Esophagus mucosa (tissue), 1 donor: Measurements from ENCODE around the gene SLC22A13. TPM values are rescaled to one million over a fixed set of nuclear protein-coding genes. Genes with fewer than 3 reads are reported as not detected.
"Not testable (repeated sequence)": the region's sequence is repeated elsewhere in the genome, so short reads cannot be mapped to it uniquely, and the experiment has no call there.

ENCODE experiments used
- ATAC-seq: fragments of 200-7000 bp; cut with Tn5 transposase; one replicate; pipeline ENCODE4 v1.9.1; 2020
- total RNA-seq: library from RNA; stranded (reverse); gene quantifications from one replicate; pipeline ENCODE4 v1.2.4, GENCODE V29; 2023
- donor health status: DM: yes; HTN: yes; CAD: no.

Gene SLC22A13
- total RNA-seq, 1 donor from 2014 or later = 0.64 TPM

- ATAC-seq = no peak
These were observed 833 bp upstream of the SLC22A13 start for GRCh38 chr3:38264779-38265178.

DNA sequence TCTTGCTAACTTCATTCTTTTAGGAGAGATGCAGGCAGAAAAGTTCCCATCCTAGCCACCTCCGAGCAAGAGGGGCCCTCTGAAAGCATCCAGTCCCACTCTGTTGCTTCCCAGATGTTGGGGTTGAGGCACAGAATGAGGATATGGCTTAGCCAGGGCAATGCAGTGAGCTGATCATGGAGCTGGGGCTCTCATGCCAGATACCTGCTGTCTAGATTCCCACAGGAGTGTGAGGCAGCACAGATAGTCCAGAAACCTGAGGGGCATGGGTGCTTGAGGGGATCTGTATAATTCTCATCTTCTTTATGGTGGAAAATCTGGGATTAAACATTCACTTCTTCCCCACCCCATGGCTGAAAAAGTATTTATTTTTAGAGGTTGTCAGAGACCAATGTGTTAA lies 1.2 kb downstream of the SLC22A13 start:
- no peak for ATAC-seq

DNA sequence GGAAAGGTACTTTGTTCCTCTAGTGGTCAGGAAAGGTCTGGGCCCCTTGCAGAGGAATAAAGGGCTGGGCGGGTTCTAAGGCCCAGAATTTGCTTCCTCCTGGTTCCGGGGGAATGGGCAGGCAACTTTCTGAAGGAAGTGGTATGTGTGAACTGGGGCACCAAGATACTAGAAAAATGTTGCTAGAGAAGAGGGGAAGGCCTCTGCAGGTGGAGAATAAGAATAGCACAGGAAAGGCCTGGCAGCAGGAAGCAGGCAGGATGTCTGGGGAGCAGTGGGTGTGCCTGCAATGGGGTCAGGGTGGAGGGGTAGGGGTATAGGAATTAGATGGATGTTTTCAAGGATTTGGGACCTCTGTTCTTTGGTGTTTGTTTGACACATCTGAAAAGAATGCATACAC lies 2.0 kb downstream of the SLC22A13 start:
- ATAC-seq = no peak

DNA sequence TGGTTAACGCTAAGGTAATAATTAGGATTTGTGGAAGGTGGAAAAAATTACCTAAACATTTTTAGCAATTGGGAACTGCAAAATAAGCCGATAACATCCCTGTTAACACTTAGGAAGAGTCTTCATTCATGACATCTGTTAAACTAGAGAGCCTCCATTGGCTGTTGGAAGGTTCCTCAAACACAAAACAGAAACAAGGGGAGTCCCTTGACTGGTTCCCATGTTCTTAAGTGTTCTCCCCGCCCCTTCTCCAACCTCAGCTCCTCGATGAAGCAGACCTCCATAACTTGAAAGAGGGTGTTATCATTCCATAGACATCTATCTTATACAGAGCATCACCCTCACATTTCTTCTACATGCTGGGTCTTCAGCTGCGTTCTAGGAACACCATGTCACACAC lies 2.5 kb downstream of the SLC22A13 start:
- ATAC-seq = no peak

- ATAC-seq = no peak
These were observed 2.9 kb downstream of the SLC22A13 start for GRCh38 chr3:38268522-38268921.

DNA sequence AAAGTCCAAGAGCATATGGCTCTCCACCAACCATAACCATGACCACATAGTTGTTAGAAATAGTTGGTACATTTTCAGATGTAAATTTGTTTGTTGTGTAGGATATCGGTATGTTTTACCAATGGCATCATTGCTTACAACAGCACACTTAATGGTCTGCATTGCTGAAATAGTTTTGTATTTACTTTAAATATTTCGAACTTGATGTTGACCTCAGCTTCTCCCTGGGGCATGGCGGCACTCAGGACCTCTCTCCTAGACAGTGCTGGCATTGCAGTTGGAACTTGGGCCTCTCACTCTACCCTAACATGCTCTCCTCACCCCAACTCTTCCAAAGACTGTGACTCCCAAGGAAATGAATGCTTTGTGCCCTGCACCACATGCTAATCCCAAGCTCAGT lies 5.0 kb downstream of the SLC22A13 start:
- no peak for ATAC-seq

GRCh38 chr3:38271553-38271952 lies 5.9 kb downstream of the SLC22A13 start:
- no peak for ATAC-seq

GRCh38 chr3:38274864-38275649 lies 9.4 kb downstream of the SLC22A13 start:
- no peak for ATAC-seq

GRCh38 chr3:38275658-38276057 lies 10.0 kb downstream of the SLC22A13 start:
- no peak for ATAC-seq

DNA sequence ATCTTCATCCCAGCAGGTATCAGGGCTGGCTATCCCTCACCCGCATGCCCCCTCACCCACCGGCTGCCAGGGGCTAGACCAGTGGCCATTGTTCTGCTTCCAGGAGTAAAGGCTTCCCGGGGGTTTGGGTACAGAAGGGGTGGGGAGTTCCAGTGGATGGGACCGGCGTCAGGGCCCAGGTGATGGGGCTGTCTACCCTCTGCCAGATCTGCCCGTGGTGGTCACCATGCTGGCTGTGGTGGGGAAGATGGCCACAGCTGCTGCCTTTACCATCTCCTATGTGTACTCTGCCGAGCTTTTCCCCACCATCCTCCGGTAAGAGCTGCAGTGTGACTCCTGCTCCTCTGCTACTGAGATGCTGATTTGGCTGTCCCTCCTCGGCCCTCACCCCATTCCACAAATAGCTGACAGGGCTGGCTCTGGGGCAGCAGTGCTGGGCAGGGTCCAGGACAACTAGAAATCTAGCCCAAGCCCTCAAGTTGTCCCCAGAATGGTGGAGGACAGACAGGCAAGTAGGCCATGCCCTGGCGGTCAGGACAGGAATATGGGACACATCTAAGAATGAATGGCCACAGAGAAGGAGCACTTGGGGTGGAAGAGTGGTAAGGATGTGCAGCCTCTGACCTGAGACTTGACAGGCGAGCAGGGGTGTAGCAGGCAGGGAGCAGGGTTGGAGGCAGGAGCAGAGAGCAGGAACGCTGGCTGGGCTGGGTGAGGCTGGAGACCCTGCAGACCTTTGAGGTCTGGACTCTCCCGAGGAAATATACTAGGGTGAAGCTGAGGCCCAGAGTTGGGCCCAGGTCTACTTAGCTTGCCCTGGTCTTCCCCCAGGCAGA lies 10.7 kb downstream of the SLC22A13 start:
- no peak for ATAC-seq

DNA sequence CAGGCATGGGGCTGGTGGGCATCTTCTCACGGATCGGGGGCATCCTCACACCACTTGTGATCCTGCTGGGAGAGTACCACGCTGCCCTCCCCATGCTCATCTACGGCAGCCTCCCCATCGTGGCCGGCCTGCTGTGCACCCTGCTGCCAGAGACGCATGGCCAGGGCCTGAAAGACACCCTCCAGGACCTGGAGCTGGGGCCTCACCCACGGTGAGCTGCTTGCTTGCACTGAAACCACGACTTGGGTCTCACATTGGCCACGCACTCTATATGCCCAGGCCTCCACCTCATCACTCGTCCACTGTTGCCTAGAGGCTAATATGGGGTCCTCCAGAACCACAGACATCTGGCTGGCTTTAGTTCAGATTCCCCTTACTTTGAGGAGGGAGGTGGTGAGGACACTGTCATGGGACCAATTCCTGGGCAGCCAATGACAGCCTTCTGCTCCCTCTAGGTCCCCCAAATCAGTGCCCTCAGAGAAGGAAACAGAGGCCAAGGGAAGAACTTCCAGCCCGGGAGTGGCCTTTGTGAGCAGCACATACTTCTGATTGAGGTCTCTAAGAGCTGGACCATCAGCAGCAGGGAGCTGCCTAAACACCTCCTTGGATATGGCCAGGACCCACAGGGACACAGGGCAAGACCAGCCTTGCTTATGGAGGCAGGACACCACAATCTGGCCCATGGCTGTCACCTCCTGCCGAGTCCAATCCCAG lies 11.5 kb downstream of the SLC22A13 start:
- ATAC-seq = no peak

GRCh38 chr3:38278841-38279240 lies 13.2 kb downstream of the SLC22A13 start:
- no peak for ATAC-seq

GRCh38 chr3:38281895-38282686 lies 16.5 kb downstream of the SLC22A13 start, which contains the start of gene SLC22A14:
Gene SLC22A14, plus strand, starts transcription at chr3:38282294. Its CDS starts 23,733 bp downstream, at chr3:38306027.
- peak; percentile 63 for ATAC-seq

GRCh38 chr3:38283810-38284755 lies 18.5 kb downstream of the SLC22A13 start:
- ATAC-seq = no peak

GRCh38 chr3:38284756-38285150 lies 19.1 kb downstream of the SLC22A13 start:
- no peak for ATAC-seq

- not testable (repeated sequence) for ATAC-seq
These were observed 23.9 kb downstream of the SLC22A13 start for GRCh38 chr3:38289286-38290217.

- ATAC-seq = peak; percentile 72
These were observed 31.4 kb downstream of the SLC22A13 start for GRCh38 chr3:38297053-38297452.

DNA sequence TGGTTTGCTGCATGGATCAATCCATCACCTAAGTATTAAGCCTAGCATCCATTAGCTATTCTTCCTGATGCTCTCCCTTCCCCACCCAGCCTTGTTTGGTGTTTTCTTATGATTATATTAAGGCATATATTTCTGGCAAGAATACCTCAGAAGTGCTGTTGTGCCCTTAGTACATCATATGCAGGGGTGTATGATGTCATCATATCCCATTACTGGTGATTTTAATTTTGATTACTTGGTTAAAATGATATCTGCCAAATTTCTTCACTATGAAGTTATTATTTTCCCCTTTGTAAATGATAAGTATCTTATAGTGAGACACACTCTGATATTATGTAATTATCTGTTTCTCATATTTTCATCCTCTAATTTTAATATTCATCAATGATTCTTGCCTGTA lies 31.9 kb downstream of the SLC22A13 start:
- peak; percentile 35 for ATAC-seq

DNA sequence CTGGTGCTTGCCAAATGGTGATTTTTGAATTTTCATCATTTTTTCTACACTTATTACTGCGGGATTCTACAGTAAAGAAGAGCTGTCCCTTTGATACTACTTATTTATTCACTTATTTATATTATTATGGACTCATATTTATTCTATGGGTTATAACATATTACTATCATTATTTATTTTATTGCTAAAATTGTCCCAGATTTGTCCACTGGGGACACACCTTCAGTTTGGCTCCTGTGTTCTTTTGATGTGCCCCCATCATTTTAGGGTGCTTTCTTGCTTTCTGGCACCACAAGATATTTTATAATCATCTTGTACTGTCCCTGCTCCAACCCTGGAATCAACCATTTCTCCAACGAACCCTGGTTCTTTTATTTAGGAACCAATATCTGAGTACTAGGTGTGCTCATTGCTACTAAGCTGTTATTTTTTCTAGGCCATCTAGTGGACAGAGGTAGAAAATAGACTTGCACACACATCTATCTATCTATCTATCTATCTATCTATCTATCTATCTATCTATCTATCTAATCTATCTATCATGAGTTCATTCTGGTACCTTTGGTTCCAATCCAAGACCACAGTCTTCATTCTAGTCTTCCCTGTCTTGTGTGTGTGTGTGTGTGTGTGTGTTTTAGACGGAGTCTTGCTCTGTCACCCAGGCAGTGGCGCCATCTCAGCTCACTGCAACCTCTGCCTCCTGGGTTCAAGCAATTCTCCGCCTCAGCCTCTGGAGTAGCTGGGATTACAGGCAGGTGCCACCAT lies 32.5 kb downstream of the SLC22A13 start:
- ATAC-seq = peak; percentile 49
